Mesenchymal stem cell (in vitro differentiated cells and primary cell): ENCODE data around the gene RAB11B.

Source experiments
- DNase-seq: peaks from one replicate; pipeline ENCODE4 v3.0.0-alpha.2; 2013
- H2AFZ ChIP-seq: one replicate; pipeline ENCODE4 v1.6.1; 2013; ENCODE audit warnings: low read depth, mild to moderate bottlenecking, control low read depth, inconsistent platforms, low read length, moderate library complexity
- H2AK5ac ChIP-seq: 2 replicates; pipeline ENCODE4 v1.6.1; 2013; ENCODE audit warnings: low read length, moderate library complexity, mild to moderate bottlenecking, inconsistent platforms; ENCODE audit not compliant: severe bottlenecking
- H2BK120ac ChIP-seq: one replicate; pipeline ENCODE4 v1.6.1; 2013; ENCODE audit warnings: low read depth, mild to moderate bottlenecking, inconsistent platforms, low read length, moderate library complexity
- H2BK12ac ChIP-seq, 2 experiments: one replicate each; pipeline ENCODE4 v1.6.1; 2013; ENCODE audit warnings: inconsistent platforms in 2 of 2, low read length in 2 of 2, mild to moderate bottlenecking in 2 of 2, moderate library complexity in 2 of 2, control low read depth in 1 of 2
- H2BK15ac ChIP-seq: one replicate; pipeline ENCODE4 v1.6.1; 2013; ENCODE audit warnings: mild to moderate bottlenecking, low read depth, inconsistent platforms; ENCODE audit not compliant: poor library complexity, severe bottlenecking
- H2BK5ac ChIP-seq: 2 replicates; pipeline ENCODE4 v1.6.1; 2013; ENCODE audit warnings: low read depth, mild to moderate bottlenecking, low read length, control low read depth, inconsistent platforms; ENCODE audit not compliant: poor library complexity, severe bottlenecking
- H3K14ac ChIP-seq, 2 experiments: one replicate each; pipeline ENCODE4 v1.6.1; 2013; ENCODE audit warnings: inconsistent platforms in 2 of 2, low read length in 2 of 2, control low read depth in 1 of 2, mild to moderate bottlenecking in 1 of 2, moderate library complexity in 1 of 2
- H3K18ac ChIP-seq, 2 experiments: one replicate each; pipeline ENCODE4 v1.6.1; 2013; ENCODE audit warnings: inconsistent platforms in 2 of 2, low read length in 2 of 2, control low read depth in 1 of 2, low read depth in 1 of 2, mild to moderate bottlenecking in 1 of 2
- H3K23ac ChIP-seq, 2 experiments: one replicate each; pipeline ENCODE4 v1.6.1; 2013; ENCODE audit warnings: inconsistent platforms in 2 of 2, low read length in 2 of 2, mild to moderate bottlenecking in 2 of 2, moderate library complexity in 2 of 2, control low read depth in 1 of 2
- H3K27ac ChIP-seq: 2 replicates; pipeline ENCODE4 v1.5.1; 2013; ENCODE audit warnings: mild to moderate bottlenecking, moderate library complexity, low read length, control low read depth, inconsistent platforms; ENCODE audit not compliant: poor library complexity, severe bottlenecking
- H3K27me3 ChIP-seq, 2 experiments: 2 replicates each; pipeline versions ENCODE4 v1.6.1 to v1.7.0; 2013; ENCODE audit warnings: low read length in 2 of 2, mild to moderate bottlenecking in 2 of 2, moderate library complexity in 2 of 2, control low read depth in 1 of 2, inconsistent platforms in 1 of 2; ENCODE audit not compliant: control insufficient read depth in 1 of 2, insufficient read depth in 1 of 2
- H3K36me3 ChIP-seq, 2 experiments: 2 replicates each; pipeline versions ENCODE4 v1.6.1 to v1.7.0; 2013; ENCODE audit warnings: low read length in 2 of 2, control low read depth in 1 of 2, inconsistent platforms in 1 of 2, low read depth in 1 of 2, mild to moderate bottlenecking in 1 of 2; ENCODE audit not compliant: insufficient read depth in 2 of 2, control insufficient read depth in 1 of 2
- H3K4ac ChIP-seq, 2 experiments: one replicate each; pipeline ENCODE4 v1.6.1; 2013; ENCODE audit warnings: inconsistent platforms in 2 of 2, low read length in 2 of 2, mild to moderate bottlenecking in 2 of 2, moderate library complexity in 2 of 2, control low read depth in 1 of 2, low read depth in 1 of 2
- H3K4me1 ChIP-seq: 2 replicates; pipeline ENCODE4 v1.6.1; 2013; ENCODE audit warnings: low read depth, low read length, control low read depth; ENCODE audit not compliant: control insufficient read depth, insufficient read depth
- H3K4me2 ChIP-seq: 2 replicates; pipeline ENCODE4 v1.6.1; 2013; ENCODE audit warnings: low read length, mild to moderate bottlenecking, inconsistent platforms; ENCODE audit not compliant: poor library complexity, severe bottlenecking
- H3K4me3 ChIP-seq, 2 experiments: 2 replicates each; pipeline versions ENCODE4 v1.5.1 to v1.7.0; 2013; ENCODE audit warnings: low read length in 2 of 2, mild to moderate bottlenecking in 2 of 2, control low read depth in 1 of 2, low read depth in 1 of 2; ENCODE audit not compliant: insufficient read depth in 1 of 2
- H3K79me1 ChIP-seq: replicated peaks from 2 replicates; pipeline ENCODE4 v1.6.1; 2013; ENCODE audit warnings: mild to moderate bottlenecking, control low read depth, low read length, inconsistent platforms; ENCODE audit not compliant: poor library complexity, severe bottlenecking
- H3K9ac ChIP-seq: 2 replicates; pipeline ENCODE4 v1.7.0; 2013; ENCODE audit warnings: mild to moderate bottlenecking, low read length, moderate library complexity
- H3K9me3 ChIP-seq: 2 replicates; pipeline ENCODE4 v1.7.0; 2013; ENCODE audit warnings: mild to moderate bottlenecking, low read length; ENCODE audit not compliant: control insufficient read depth
- H4K8ac ChIP-seq: one replicate; pipeline ENCODE4 v1.6.1; 2013; ENCODE audit warnings: inconsistent platforms, mild to moderate bottlenecking, low read length, moderate library complexity
- H4K91ac ChIP-seq: one replicate; pipeline ENCODE4 v1.6.1; 2013; ENCODE audit warnings: mild to moderate bottlenecking, low read length, inconsistent platforms
- WGBS: methylation state at CpG from one replicate; pipeline ENCODE4 v1.1.7; 2013; ENCODE audit warnings: mixed read lengths; 5-methylcytosine and 5-hydroxymethylcytosine counted together

The RAB11B gene

GRCh38 chr19:8355631-8356402, 34.3 kb upstream of the RAB11B start:
- peak overlapping the region; percentile 91 for H3K27ac ChIP-seq
- no peaks in the 10 kb centered on the region for H3K79me1 ChIP-seq
- DNase-seq = peak; percentile 100
- peak overlapping the region in 1 of 2 experiments; percentile 11 for H3K4me3 ChIP-seq
- H2AFZ ChIP-seq = no peak overlapping the region
- peak overlapping the region; percentile 79 to 99 for H2BK12ac ChIP-seq
- H3K27me3 ChIP-seq = no peaks in the 10 kb centered on the region
- H3K36me3 ChIP-seq = no peaks in the 10 kb centered on the region
- no peaks in the 10 kb centered on the region for H3K9me3 ChIP-seq
- H4K8ac ChIP-seq = peak overlapping the region; percentile 89
- H3K18ac ChIP-seq = peak overlapping the region; percentile 14 to 88
- H3K4me1 ChIP-seq = peaks cover 16% of the 10 kb centered on the region
- H3K9ac ChIP-seq = peak overlapping the region; percentile 28
- peak overlapping the region; percentile 54 to 85 for H3K4ac ChIP-seq
- H2BK5ac ChIP-seq = peak overlapping the region; percentile 46
- peak overlapping the region in 1 of 2 experiments; percentile 11 for H3K14ac ChIP-seq
- peak overlapping the region; percentile 63 for H2AK5ac ChIP-seq
- H3K4me2 ChIP-seq = no peak overlapping the region
- no peak overlapping the region for H3K23ac ChIP-seq
- WGBS = 43% methylated on average over 6 of the region's 6 CpGs
- peak overlapping the region; percentile 92 for H4K91ac ChIP-seq
- H2BK120ac ChIP-seq = no peak overlapping the region
- H2BK15ac ChIP-seq = peak overlapping the region; percentile 49

DNA sequence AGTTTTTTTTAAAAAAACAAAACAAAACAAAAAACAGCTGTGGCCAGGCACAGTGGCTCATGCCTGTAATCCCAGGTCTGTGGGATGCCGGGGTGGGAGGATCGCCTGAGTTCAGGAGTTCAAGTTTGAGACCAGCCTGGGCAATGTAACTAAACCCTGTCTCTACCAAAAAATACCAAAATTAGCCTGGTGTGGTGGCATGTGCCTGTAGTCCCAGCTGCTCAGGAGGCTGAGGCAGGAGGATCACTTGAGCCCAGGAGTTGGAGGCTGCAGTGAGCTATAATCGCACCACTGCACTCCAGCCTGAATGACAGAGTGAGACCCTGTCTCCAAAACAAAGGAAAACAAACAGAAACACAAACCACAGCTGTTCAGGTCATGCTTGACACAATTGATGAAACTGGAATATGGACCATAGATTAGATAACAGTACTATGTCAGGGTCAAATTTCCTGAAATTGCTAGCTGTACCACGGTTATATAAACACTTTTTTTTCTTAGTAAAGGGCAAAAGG, 33.1 kb upstream of the RAB11B start:
- Histone ChIP-seq H3K9ac (no peak overlapping the region), H2AFZ (no peak overlapping the region), H3K36me3 (no peaks in the 10 kb centered on the region), H3K23ac (no peak overlapping the region), H3K4me3 (no peak overlapping the region), H4K8ac (no peak overlapping the region), H2AK5ac (no peak overlapping the region), H3K4ac (peak overlapping the region in 1 of 2 experiments; percentile 68), H2BK12ac (peak overlapping the region in 1 of 2 experiments; percentile 49), H2BK15ac (peak overlapping the region; percentile 3), H3K4me2 (no peak overlapping the region), H2BK120ac (peak overlapping the region; percentile 42), H2BK5ac (peak overlapping the region; percentile 36), H3K14ac (no peak overlapping the region), H3K9me3 (no peaks in the 10 kb centered on the region), H3K27ac (peak overlapping the region; percentile 30), H3K18ac (peak overlapping the region in 1 of 2 experiments; percentile 28), H3K4me1 (peaks cover 19% of the 10 kb centered on the region), H3K27me3 (no peaks in the 10 kb centered on the region), H3K79me1 (no peaks in the 10 kb centered on the region), H4K91ac (no peak overlapping the region)
- 68% methylated on average over 3 of the region's 4 CpGs for WGBS
- peak; percentile 70 for DNase-seq

- DNase-seq = no peak
- peak overlapping the region; percentile 11 for H4K91ac ChIP-seq
- peak overlapping the region; percentile 21 to 89 for H2BK12ac ChIP-seq
- no peak overlapping the region for H3K23ac ChIP-seq
- no peak overlapping the region for H3K4me2 ChIP-seq
- H3K79me1 ChIP-seq = no peaks in the 10 kb centered on the region
- H3K9ac ChIP-seq = no peak overlapping the region
- peak overlapping the region in 1 of 2 experiments; percentile 12 for H3K4ac ChIP-seq
- 92% methylated on average over 6 of the region's 6 CpGs for WGBS
- H3K9me3 ChIP-seq = no peaks in the 10 kb centered on the region
- no peak overlapping the region for H3K27ac ChIP-seq
- H2BK120ac ChIP-seq = no peak overlapping the region
- no peak overlapping the region for H2AFZ ChIP-seq
- H4K8ac ChIP-seq = no peak overlapping the region
- H2BK5ac ChIP-seq = no peak overlapping the region
- no peaks in the 10 kb centered on the region for H3K36me3 ChIP-seq
- peaks cover 28% of the 10 kb centered on the region for H3K4me1 ChIP-seq
- peak overlapping the region; percentile 60 for H2BK15ac ChIP-seq
- no peak overlapping the region for H3K14ac ChIP-seq
- H2AK5ac ChIP-seq = no peak overlapping the region
- no peaks in the 10 kb centered on the region for H3K27me3 ChIP-seq
- no peak overlapping the region for H3K4me3 ChIP-seq
- peak overlapping the region in 1 of 2 experiments; percentile 34 for H3K18ac ChIP-seq
Observed at GRCh38 chr19:8358948-8359347, 31.2 kb upstream of the RAB11B start.

DNA sequence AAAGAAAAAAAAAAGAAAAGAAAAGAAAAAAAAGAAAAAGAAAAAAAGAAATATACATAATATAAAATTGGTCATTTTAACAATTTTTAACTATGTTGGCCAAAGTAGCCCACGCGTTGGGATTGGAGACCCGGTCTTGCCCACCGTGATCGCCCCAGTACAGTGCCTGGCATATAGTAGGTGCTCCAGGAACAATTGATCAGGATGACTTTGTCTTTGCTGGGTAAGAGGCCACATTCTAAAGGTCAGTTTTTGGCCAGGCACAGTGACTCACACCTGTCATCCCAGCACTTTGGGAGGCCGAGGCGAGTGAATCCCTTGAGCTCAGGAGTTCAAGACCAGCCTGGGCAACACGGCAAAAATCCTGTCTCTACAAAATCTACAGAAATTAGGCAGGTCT, 30.0 kb upstream of the RAB11B start:
- Histone ChIP-seq H3K36me3 (no peaks in the 10 kb centered on the region), H4K8ac (no peak overlapping the region), H4K91ac (peak overlapping the region; percentile 54), H3K4ac (no peak overlapping the region), H2AK5ac (peak overlapping the region; percentile 93), H3K9me3 (no peaks in the 10 kb centered on the region), H3K18ac (peak overlapping the region in 1 of 2 experiments; percentile 57), H2AFZ (no peak overlapping the region), H3K4me3 (no peak overlapping the region), H3K27ac (no peak overlapping the region), H3K27me3 (no peaks in the 10 kb centered on the region), H3K14ac (no peak overlapping the region), H3K79me1 (no peaks in the 10 kb centered on the region), H3K4me1 (peaks cover 29% of the 10 kb centered on the region), H3K9ac (no peak overlapping the region), H2BK12ac (peak overlapping the region in 1 of 2 experiments; percentile 45), H2BK5ac (no peak overlapping the region), H2BK15ac (no peak overlapping the region), H3K4me2 (no peak overlapping the region), H2BK120ac (no peak overlapping the region), H3K23ac (no peak overlapping the region)
- 79% methylated on average over 8 of the region's 8 CpGs for WGBS
- DNase-seq = no peak
